WTC11 (cell line): ENCODE results near the gene BBS9.

Experiments used
- CREB1 ChIP-seq: sonication (generic); formaldehyde crosslinking; IDR thresholded peaks from 2 replicates; pipeline ENCODE4 v1.8.0; 2023; ENCODE audit warnings: mild to moderate bottlenecking, missing genetic modification reagents
- CTCF ChIP-seq: fragments of 200-600 bp; IDR thresholded peaks from 2 replicates; pipeline ENCODE4 v1.8.0; 2022; ENCODE audit warnings: antibody characterized with exemption
- EMX1 ChIP-seq: fragments of 250-450 bp; sonication (Bioruptor Pico); IDR thresholded peaks from 2 replicates; pipeline ENCODE4 v1.8.0; 2021; ENCODE audit warnings: mild to moderate bottlenecking
- FOXJ3 ChIP-seq: sonication (generic); formaldehyde crosslinking; IDR thresholded peaks from 2 replicates; pipeline ENCODE4 v1.9.0; 2021; ENCODE audit warnings: missing genetic modification reagents, mild to moderate bottlenecking, borderline replicate concordance
- GABPB1 ChIP-seq: sonication (generic); formaldehyde crosslinking; IDR thresholded peaks from 2 replicates; pipeline ENCODE4 v1.8.1; 2023; ENCODE audit warnings: mild to moderate bottlenecking, missing genetic modification reagents
- IRF1 ChIP-seq: sonication (generic); formaldehyde crosslinking; IDR thresholded peaks from 2 replicates; pipeline ENCODE4 v1.8.0; 2023; ENCODE audit warnings: missing genetic modification reagents
- JUN ChIP-seq: sonication (generic); formaldehyde crosslinking; IDR thresholded peaks from 2 replicates; pipeline ENCODE4 v1.8.0; 2023; ENCODE audit warnings: mild to moderate bottlenecking, missing genetic modification reagents
- NFYB ChIP-seq: sonication (generic); formaldehyde crosslinking; conservative IDR thresholded peaks from 2 replicates; pipeline ENCODE4 v1.8.0; 2022; ENCODE audit warnings: low read depth, missing genetic modification reagents
- NR2C2 ChIP-seq: sonication (generic); formaldehyde crosslinking; IDR thresholded peaks from 2 replicates; pipeline ENCODE4 v1.8.0; 2022; ENCODE audit warnings: mild to moderate bottlenecking, missing genetic modification reagents
- SMAD3 ChIP-seq: sonication (generic); formaldehyde crosslinking; IDR thresholded peaks from 2 replicates; pipeline ENCODE4 v1.8.0; 2022; ENCODE audit warnings: missing genetic modification reagents, mild to moderate bottlenecking, borderline replicate concordance
- SOX15 ChIP-seq: fragments of 250-450 bp; sonication (Bioruptor Pico); IDR thresholded peaks from 2 replicates; pipeline ENCODE4 v1.9.0; 2021; ENCODE audit warnings: mild to moderate bottlenecking
- SP1 ChIP-seq: sonication (generic); formaldehyde crosslinking; conservative IDR thresholded peaks from 2 replicates; pipeline ENCODE4 v1.8.1; 2022; ENCODE audit warnings: missing genetic modification reagents
- TF ChIP-seq, protein P1 (sequence below): sonication (generic); formaldehyde crosslinking; IDR thresholded peaks from 2 replicates; pipeline ENCODE4 v1.8.1; 2023; ENCODE audit warnings: mild to moderate bottlenecking, missing genetic modification reagents, borderline replicate concordance
- TF ChIP-seq, protein P2 (sequence below): sonication (generic); formaldehyde crosslinking; IDR thresholded peaks from 2 replicates; pipeline ENCODE4 v1.8.1; 2022; ENCODE audit warnings: low read depth, missing genetic modification reagents, borderline replicate concordance

- no peak for TF ChIP-seq FOXJ3
- no peak for TF ChIP-seq CTCF
- no peak for TF ChIP-seq EMX1 (CRISPR knock-in tag)
- TF ChIP-seq JUN = no peak
- TF ChIP-seq SP1 (CRISPR knock-in tag) = no peak
- no peak for TF ChIP-seq CREB1 (CRISPR knock-in tag)
- TF ChIP-seq, protein P1, sequence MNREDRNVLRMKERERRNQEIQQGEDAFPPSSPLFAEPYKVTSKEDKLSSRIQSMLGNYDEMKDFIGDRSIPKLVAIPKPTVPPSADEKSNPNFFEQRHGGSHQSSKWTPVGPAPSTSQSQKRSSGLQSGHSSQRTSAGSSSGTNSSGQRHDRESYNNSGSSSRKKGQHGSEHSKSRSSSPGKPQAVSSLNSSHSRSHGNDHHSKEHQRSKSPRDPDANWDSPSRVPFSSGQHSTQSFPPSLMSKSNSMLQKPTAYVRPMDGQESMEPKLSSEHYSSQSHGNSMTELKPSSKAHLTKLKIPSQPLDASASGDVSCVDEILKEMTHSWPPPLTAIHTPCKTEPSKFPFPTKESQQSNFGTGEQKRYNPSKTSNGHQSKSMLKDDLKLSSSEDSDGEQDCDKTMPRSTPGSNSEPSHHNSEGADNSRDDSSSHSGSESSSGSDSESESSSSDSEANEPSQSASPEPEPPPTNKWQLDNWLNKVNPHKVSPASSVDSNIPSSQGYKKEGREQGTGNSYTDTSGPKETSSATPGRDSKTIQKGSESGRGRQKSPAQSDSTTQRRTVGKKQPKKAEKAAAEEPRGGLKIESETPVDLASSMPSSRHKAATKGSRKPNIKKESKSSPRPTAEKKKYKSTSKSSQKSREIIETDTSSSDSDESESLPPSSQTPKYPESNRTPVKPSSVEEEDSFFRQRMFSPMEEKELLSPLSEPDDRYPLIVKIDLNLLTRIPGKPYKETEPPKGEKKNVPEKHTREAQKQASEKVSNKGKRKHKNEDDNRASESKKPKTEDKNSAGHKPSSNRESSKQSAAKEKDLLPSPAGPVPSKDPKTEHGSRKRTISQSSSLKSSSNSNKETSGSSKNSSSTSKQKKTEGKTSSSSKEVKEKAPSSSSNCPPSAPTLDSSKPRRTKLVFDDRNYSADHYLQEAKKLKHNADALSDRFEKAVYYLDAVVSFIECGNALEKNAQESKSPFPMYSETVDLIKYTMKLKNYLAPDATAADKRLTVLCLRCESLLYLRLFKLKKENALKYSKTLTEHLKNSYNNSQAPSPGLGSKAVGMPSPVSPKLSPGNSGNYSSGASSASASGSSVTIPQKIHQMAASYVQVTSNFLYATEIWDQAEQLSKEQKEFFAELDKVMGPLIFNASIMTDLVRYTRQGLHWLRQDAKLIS (CRISPR knock-in tag) = no peak
- no peak for TF ChIP-seq IRF1 (CRISPR knock-in tag)
- no peak for TF ChIP-seq NR2C2
- TF ChIP-seq, protein P2, sequence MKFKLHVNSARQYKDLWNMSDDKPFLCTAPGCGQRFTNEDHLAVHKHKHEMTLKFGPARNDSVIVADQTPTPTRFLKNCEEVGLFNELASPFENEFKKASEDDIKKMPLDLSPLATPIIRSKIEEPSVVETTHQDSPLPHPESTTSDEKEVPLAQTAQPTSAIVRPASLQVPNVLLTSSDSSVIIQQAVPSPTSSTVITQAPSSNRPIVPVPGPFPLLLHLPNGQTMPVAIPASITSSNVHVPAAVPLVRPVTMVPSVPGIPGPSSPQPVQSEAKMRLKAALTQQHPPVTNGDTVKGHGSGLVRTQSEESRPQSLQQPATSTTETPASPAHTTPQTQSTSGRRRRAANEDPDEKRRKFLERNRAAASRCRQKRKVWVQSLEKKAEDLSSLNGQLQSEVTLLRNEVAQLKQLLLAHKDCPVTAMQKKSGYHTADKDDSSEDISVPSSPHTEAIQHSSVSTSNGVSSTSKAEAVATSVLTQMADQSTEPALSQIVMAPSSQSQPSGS (CRISPR knock-in tag) = no peak
- no peak for TF ChIP-seq SMAD3 (CRISPR knock-in tag)
- no peak for TF ChIP-seq SOX15 (CRISPR knock-in tag)
- no peak for TF ChIP-seq NFYB
- TF ChIP-seq GABPB1 (CRISPR knock-in tag) = no peak
Observed at GRCh38 chr7:33651998-33652515, 522.7 kb downstream of the BBS9 start.
